GM19455 (cell line): Measurements from ENCODE around the gene PREP.

ENCODE experiments used
- ATAC-seq: cut with Tn5 transposase; IDR thresholded peaks from one replicate; pipeline ENCODE4 v1.9.1; 2021; ENCODE audit not compliant: unreplicated experiment

Gene PREP

DNA sequence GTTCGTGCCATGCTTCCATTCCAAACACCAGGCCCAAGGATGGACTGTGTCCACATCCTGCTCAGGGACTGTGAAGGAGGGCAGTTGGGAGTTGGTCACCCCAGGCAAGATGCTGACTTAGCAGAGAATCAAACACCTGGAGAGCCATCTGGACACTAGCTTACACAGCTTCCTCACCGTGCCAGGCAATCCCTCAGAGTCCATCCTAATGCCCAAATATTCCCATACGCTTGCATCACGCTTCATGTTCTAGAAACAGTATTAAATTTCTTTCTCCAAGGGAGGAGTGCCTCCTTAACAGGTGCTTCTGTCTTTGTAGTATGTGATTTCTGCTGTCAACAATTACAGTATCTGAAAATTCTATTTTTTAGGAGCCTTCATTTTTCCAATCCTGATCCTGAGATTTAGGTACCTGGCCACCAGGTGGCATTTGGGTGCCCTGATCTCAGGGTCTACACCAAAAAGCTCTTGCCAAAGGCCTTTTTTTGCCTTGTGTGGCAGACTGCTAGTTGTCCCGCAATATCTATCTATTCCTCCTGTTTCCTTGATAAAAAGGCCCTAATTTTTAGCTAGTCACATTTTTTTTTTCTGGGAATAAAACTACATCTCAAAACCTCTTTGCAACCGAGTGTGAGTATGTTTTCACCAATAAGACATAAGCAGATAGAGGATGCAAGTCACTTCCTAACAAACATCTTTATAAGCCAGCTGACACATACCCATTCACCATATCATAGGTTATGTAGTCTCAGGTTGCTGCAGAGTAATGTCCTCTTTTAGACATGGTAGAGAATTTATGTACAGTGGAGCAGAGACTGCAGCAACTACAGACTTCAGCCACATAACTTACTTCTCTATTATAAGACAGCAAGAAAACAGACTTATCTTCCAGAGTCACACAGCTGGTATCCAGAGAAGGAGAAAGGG, 85.0 kb downstream of the PREP start:
- no peak for ATAC-seq

DNA sequence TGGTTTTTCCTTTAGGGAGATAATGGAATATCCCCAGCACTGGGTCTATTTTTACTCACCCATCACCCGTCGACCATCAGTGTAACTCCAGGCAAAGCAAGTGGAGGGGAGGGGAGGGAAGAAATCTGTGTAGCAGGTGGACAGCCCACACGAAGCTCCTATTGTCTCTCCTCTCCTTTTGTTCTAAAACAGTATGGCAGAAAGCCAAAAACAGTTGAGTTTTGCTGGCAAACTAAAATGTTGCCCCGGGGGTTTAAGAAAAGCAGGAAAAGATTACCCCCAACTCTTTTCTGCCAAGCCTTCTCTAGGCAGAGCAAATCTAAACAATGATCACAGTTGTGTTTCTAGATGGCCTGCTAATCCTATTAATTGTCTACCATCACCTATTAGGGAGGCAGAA, 89.7 kb downstream of the PREP start:
- ATAC-seq: no peak

DNA sequence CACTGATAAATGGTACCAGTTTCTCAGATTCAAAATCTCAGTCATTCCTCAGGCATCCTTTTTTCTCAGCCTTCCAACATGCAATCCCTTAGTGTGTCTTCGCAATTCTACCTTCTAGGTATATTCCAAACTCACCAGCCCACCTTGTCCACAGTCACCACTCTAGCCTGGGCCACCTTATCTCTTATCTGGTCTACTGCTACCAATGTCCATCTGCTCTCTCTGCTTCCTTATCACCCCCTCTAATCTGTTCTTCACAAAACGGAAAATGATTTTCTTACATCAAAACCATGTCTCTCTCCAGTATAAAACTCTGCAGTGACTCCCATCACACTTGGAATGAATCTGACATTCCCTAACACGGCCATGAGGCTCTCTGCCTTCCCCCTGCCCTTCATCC, 91.9 kb downstream of the PREP start:
- no peak for ATAC-seq

DNA sequence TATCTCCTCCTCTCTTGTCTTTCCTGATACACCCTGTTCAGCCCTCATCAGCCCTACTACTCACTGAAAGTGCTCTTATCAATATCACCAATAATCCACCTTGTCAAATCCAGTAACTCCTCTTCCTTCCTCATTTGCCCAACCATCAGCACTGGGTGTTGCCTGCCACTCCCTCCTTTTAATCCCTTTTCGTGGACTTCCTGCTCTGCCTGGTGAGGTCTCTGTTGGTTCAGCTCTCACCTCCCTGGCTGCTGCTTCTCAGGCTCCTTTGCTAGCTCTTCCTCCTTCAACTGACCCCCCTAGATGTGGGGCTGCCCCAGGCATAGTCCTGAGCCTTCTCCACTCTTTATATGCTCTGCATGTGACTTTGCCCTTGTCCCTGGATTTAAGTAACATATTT, 92.5 kb downstream of the PREP start:
- no peak for ATAC-seq

DNA sequence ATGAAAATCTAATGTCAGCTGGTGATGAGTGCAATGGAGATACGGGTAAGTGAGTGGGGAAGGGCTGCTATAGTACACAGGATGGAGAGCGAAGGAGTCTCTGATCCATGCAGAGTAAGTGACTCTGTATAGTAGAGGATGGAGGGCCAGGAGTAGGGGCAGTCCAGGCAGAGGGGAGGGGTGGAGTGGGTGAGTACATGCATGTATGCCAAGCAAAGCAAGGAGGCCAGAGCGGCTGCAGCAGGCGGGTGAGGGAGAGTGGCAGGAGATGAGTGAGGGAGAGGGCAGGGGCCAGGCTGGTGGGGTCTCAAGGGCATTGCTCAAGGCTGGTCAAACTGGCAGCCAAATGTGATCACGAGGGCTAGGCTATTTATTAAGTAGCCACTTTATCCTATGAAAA, 94.0 kb downstream of the PREP start:
- no peak for ATAC-seq

DNA sequence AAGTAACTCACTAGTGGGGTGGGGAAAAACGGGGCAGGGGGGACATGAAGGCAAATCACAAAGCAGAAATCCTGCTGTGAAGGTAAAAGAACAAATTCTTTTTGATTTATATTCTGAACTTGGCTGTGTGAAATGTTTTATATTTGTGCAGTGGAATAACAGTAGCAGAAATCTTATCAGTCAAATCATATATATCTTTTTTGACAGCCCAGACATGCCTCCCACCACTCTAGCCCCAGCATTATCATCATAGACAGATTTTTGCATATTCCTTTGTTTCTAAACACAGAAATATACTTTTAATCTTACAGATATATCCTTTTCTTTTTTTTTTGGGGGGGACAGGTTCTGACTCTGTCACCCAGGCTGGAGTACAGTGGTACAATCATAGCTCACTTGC, 97.4 kb downstream of the PREP start:
- ATAC-seq: no peak

DNA sequence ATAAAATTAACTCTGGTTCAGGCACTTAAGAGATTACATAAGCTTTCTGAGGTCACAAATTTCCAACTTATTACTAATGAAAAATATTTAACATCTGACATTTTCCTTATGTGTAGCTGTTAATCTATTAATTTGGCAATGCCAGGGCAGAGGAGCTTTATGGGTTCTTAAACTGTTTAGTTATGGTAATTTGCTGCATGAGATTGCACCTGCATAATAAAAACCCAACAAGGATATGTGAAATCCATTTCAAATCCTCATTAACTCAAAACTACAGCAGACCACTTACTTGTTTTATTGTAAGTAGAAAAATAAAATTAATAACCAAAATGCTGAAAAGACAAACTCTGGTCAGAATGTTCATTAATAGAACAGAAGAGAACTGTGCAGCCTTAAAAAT, 98.1 kb downstream of the PREP start:
- no peak for ATAC-seq

DNA sequence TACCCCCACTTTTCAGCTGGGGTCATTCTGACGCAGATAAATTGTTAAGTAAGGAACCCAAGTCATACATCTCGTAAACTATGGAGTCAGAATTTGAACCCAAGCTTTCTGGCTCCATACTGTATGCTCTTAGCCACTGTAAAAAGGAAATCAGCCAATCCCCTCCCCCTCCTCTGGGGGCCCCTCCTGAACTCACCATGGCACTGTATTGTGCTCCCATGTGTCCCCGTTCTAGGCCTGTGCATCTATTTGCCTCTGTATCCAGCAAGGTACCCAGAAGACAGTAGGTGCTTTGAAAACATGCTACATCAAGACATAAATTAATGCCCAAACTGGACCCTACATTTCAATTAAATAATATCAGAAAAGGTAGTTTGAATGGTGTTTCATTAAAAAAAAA, 98.5 kb downstream of the PREP start:
- ATAC-seq: no peak

DNA sequence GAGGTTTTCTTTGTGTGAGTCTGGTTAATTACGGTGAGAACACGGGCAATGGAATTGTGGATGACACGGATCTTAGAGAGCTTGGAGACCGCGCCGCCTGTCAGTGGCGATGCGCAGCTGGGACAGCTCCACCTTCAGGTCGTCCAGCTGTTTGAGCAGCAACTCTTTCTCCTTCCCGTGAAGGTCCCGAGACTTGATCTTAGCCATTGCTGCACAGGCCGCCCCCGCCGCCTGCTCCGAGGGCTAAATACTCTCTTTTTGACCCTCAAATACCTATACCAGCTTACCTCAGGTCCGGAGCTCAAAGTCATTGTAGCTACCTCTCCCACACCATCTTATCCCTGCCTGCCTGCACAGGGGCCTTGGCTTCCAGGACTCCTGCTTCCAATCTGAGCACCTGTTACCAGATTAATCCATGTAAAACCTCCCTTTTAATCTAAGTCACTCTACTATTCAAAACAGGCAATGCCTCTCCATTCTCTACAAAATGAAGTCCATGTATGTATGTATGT, 100.2 kb downstream of the PREP start:
- ATAC-seq: no peak

DNA sequence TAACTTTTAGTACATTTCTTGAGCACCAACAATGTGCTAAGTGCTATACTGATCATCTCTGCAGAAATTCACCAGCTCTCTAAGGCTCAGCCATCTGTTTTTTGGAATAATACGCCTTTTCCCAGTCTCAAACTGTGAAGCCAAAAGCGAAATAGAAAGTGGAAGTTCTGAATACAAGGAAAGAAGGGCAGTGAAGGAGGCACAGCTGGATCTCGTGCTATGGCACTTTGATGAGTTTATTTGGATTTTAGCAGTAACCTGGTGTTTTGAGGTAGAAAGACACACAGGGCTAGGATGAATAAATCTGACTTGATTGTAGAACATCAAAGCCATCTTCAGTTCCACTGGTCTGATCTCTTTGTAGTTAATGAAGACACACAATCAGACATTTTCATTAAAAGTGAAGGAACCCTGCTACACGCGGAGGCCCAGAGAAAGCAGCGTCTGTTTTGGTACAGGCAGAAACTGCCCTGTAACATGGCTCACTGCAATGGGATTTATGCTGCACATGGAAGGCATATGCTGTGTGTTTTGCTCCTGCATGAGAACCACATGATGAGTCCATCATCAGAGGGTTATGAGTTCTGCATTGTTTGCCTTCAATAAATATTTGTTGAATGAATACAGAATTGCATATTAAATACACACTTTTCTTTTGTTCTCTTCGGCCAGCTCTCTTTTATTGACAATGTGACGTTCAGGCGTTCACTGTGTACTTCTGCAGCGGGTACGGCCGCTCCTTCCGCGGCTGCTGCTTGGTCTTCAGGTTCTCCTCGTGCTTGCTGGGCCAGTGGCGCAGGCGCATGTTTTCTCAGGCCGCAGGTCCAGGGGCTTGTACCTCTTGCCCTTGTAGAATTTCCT, 100.9 kb downstream of the PREP start:
- no peak for ATAC-seq

DNA sequence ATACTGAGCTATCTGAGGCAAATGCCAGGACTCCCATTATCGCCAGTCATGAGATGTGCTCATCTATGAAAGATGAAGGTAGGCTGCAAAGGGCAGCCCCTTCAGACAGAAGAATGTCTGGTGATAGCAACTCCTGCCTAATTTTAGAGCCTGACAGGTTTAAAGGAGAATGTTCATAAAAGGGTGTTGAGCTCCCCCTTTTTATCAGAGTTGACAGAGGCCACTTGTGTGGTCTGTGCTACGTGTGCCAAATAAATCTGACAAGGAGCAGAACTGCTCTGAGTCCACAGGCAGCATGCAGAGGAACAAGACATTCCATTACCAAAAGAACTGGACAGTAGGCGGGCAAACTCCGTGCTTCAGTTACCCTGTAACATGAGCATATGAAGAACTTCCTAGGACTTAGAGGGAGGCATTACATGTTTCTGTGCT, 101.8 kb downstream of the PREP start:
- ATAC-seq: no peak

DNA sequence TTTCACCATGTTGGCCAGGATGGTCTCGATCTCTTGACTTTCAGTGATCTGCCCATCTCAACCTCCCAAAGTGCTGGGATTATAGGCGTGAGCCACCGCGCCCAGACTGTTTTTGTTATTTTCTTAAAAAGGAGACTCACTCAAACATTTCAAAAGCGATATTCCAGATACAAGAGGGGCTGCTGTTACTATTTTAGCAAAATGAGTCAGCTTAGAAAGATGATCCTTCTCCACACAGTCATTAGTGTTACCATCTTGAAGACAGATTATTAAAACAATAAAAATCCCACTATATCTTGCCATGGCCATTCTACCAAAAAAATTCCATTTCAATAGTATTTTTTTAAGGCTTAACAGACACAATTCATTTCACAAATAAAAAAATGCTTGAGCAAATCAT, 102.8 kb downstream of the PREP start:
- ATAC-seq: no peak

DNA sequence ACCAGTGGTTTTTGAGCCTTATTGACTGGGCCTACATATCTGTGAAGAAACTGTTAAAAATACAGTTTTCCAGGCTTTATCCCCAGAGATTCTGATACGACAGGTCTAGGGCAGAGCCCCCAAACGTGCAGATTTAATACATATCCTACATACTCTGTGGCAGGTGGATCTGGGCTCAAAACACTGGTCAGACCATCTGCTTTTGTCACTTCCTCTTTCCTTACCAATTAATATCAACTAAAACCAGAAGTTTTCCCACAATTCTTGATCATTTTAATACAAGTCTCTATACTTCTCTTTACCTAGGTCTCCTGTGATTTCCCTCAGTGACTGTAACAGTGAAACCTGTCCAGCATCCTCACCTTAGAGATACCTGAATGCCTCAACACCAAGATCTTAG, 108.8 kb downstream of the PREP start:
- no peak for ATAC-seq

DNA sequence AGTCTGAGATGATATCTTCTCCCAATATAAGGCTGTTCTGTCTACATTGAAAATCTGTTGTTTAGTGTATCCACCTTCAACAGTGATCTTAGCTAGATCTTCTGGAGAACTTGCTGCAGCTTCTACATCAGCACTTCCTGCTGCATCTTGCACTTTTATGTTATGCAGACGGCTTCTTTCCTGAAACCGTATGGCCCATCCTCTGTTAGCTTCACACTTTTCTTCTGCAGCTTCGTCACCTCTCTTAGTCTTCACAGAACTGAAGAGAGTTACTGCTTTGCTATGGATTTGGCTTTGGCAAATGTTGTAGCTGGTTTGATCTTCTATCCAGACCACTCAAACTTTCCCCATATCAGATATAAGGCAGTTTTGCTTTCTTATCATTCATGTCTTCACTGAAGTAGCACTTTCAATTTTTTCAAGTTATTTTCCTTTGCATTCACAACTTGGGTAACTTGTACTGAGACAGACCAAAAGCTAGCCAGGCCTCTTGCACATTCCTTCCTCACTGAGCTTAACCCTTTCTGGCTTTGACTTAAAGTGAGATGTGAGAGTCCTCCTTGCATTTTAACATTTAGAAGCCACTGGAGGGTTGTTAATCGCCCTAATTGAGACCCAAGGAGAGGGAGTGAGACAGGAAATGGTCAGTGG, 110.1 kb downstream of the PREP start:
- ATAC-seq: no peak

DNA sequence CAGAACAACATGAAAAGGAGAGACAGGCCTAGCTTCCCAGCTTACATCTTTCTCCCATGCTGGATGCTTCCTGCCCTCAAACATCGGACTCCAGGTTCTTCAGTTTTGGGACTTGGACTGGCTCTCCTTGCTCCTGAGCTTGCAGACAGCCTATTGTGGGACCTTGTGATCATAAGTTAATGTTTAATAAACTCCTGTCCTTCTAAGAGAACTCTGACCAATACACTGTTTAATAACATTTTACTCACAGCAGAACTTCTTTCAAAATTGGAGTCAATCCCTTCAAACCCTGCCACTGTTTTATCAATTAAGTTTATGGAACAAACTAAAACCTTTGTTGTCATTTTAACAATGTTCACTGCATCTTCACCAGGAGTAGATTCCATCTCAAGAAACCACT, 111.4 kb downstream of the PREP start:
- ATAC-seq: no peak

DNA sequence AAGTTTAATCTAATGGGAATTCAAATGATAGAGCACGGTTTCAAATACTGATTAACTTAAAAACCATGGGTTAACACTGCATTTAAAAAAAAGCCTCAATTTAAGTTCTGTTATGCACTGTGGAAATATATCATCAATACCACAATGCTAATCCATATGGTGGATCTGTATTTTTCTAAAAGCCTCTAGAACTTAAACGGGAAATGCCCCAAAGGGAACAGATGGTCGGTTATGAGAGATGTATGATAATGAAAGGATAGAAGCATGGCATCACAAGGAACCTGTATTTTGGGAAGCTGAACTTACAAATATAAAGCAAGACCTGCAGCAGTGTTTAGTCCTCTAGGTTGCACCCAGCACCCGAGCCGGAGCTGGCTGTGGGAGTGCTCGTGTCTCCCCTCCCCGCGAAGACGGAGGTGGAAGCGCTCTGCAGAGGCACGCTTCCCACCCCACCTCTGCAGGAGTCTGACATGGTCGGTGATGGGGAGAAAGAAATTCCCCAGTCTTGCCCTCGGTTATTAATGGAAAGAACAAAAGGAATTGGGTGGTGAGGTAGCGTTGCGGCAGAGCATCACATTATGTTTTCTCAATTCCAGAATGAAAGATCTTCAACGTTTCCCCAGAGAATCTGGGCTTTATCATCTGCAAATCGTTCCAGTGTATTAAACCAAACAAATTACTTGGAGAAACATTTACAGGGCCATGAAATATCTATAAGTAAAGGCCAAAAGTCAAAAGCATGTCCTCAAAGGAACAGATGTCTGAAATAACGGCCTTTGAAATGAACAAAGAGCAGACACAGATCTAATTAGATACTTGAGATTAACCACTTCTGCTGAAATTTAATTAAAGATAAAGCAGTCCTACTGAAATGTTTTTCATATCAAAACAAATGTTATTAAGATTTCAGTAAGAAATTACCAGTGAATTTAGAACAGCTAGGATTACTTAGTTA, 120.0 kb downstream of the PREP start:
- ATAC-seq: no peak

DNA sequence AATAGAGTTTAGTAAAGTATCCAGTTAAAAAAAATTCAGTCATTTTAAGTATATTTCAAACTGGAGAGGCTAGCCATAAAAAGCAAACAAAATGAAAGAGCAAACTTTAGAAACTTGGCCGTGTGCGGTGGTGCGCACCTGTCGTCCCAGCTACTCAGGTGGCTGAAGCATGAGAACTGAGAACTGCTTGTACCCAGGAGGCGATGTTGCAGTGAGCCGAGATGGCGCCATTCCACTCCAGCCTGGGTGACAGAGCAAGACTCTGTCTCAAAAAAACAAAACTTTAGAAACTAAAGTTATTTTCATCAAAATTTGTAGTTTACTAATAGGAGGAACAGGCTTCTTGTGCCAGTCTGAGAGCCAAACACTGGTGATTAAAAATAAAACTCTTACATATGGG, 122.8 kb downstream of the PREP start:
- no peak for ATAC-seq

DNA sequence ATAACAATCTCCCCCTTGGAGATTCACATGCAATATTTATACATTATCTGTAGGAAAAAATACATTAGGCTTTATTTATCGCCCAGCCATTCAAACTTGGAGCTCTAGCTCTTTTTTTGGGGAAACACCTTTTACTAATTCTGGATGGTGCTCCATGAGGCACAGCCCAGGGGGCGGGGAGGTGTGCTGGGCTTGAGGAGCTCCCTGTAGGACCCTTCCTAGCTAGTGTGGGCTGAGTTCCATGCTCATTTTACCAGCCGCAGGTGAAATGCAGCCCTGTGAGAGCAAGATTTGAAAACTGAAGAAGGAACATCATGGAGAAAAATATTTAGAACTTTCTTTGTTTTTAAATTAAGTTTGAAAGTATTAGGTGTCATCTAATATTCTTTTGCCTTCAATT, 123.4 kb downstream of the PREP start:
- no peak for ATAC-seq

DNA sequence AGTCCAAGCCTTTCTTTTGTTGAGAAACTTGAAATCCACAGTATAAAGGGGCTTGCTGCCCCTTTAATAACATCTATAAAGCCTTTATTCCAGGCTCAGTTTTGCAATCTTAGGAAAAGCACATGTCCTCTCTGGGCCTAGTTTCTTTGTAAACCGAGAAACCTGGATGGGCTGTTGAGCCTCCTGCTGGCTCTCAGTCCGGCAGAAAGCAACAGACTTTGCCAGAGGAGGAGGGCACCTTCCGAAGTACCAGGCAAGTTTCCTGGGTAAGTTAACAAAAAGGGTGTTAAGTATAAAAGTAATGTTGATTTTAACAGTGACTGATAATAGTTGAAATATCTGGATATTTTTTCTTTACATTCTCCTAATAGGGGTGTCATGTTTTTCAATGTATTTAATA, 124.1 kb downstream of the PREP start:
- ATAC-seq: no peak

DNA sequence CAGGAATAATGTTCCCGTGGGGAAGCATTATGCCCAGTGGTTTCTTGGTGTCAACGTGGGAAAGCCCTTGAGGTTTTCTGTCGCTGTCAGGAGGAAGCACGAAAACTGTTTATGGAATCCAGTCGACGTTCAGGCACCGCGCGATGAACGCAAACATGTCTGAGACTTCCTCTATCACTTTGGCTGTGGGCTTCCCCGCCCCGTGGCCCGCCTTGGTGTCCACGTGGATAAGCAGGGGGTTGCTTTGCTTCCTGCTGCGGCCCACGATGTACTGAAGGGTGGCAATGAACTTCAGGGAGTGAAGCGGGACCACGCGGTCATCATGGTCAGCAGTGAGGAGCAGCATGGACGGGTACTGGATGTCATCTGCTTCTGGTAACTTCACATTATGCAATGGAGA, 124.8 kb downstream of the PREP start:
- no peak for ATAC-seq
